Measurements from ENCODE around the gene PTGER4.

The PTGER4 gene

GRCh38 chr5:40672425-40672824 is 7.3 kb upstream of the PTGER4 start:
- no peak for DNase-seq

GRCh38 chr5:40674661-40675235 is 5.0 kb upstream of the PTGER4 start:
- DNase-seq, result no peak

- DNase-seq, result no peak
Observed at GRCh38 chr5:40675396-40676133, 4.2 kb upstream of the PTGER4 start.

GRCh38 chr5:40676613-40677343 is 2.9 kb upstream of the PTGER4 start:
- DNase-seq, result no peak

- no peak for DNase-seq
Observed at GRCh38 chr5:40677456-40677855, 2.3 kb upstream of the PTGER4 start.

GRCh38 chr5:40678026-40678425 is 1.7 kb upstream of the PTGER4 start:
- DNase-seq, result no peak

- DNase-seq, result no peak
Observed at GRCh38 chr5:40678460-40679147, 1.1 kb upstream of the PTGER4 start.

- DNase-seq, result peak; percentile 83
Observed at GRCh38 chr5:40679148-40679912, 385 bp upstream of the PTGER4 start.

GRCh38 chr5:40680741-40681362 is 1.1 kb downstream of the PTGER4 start:
- peak; percentile 78 for DNase-seq

GRCh38 chr5:40681363-40682153 is 1.8 kb downstream of the PTGER4 start:
- no peak for DNase-seq

- DNase-seq, result no peak
Observed at GRCh38 chr5:40682154-40683017, 2.7 kb downstream of the PTGER4 start.

- no peak for DNase-seq
Observed at GRCh38 chr5:40683305-40683704, 3.6 kb downstream of the PTGER4 start.

GRCh38 chr5:40685193-40685592 is 5.5 kb downstream of the PTGER4 start:
- no peak for DNase-seq

GRCh38 chr5:40685976-40686486 is 6.3 kb downstream of the PTGER4 start:
- DNase-seq, result no peak

- no peak for DNase-seq
Observed at GRCh38 chr5:40687321-40687720, 7.6 kb downstream of the PTGER4 start.

GRCh38 chr5:40688127-40688761 is 8.5 kb downstream of the PTGER4 start:
- DNase-seq, result peak; percentile 84

GRCh38 chr5:40688996-40689395 is 9.3 kb downstream of the PTGER4 start:
- DNase-seq, result no peak

GRCh38 chr5:40689438-40689837 is 9.7 kb downstream of the PTGER4 start:
- no peak for DNase-seq

GRCh38 chr5:40690267-40690666 is 10.6 kb downstream of the PTGER4 start:
- DNase-seq, result no peak

GRCh38 chr5:40691894-40692293 is 12.2 kb downstream of the PTGER4 start:
- no peak for DNase-seq

Measured in retina (tissue), 1 donor.